Measurements from ENCODE around the gene MAP3K21. TPM values are rescaled to one million over a fixed set of nuclear protein-coding genes. Genes with fewer than 3 reads are reported as not detected.
A peak's percentile ranks its signal among the peaks of the same experiment; 100 is the strongest.

Gene MAP3K21
- total RNA-seq (2012; rRNA removed) (0.18 and 0.28 TPM in 2 replicates), polyA plus RNA-seq (2012; rRNA removed) (0.15 and 0.20 TPM in 2 replicates), Bru-seq, nascent RNA (percentile 21 among the genes with signal in this experiment), BruChase-seq, experiment 1, labeled RNA remaining after a 6-hour chase (percentile 19 among the genes with signal in this experiment), BruChase-seq, experiment 2, labeled RNA remaining after a 2-hour chase (percentile 24 among the genes with signal in this experiment)
- 0.05 and 0.10 TPM in 2 replicates for polyA plus RNA-seq (2012; cell fraction: cytosol; rRNA removed)
- 0.27 and 0.45 TPM in 2 replicates for polyA plus RNA-seq (2012; cell fraction: nucleus; rRNA removed; ENCODE audit: low replicate concordance)
- long read RNA-seq = 0 reads

- H2BK5ac ChIP-seq (ENCODE audit: low read depth, low read length, poor library complexity, severe bottlenecking) = no peak within 1 kb of the TSS
- in situ Hi-C loops (cut with MboI; ENCODE audit: low sequenced_read_pairs) = no loop called here
- H2BK15ac ChIP-seq (ENCODE audit: low read depth, low read length) = no peak within 1 kb of the TSS
- H3K4me1 ChIP-seq (ENCODE audit: control insufficient read depth, insufficient read depth, low read length) = peaks cover 3% of the 10 kb centered on the region; the same call in 1 of the 2 replicates
- 3% methylated on average over 14 of the region's 68 CpGs; no CpG with 5 or more reads in 1 of the 2 experiments for WGBS, 2 experiments (ENCODE audit: extremely low coverage in 2 of 2, insufficient read length in 1 of 2)
- peak; percentile 66 for ATAC-seq (ENCODE audit: low read depth)
- no peak within 1 kb of the TSS for H2AK5ac ChIP-seq (ENCODE audit: low read depth, low read length)
- CTCF ChIA-PET = no interaction called here
- H4K20me1 ChIP-seq (ENCODE audit: insufficient read depth, low read length) = no peaks in the 10 kb centered on the region
- peak within 1 kb of the TSS; percentile 90 for H3K4me2 ChIP-seq (ENCODE audit: low read depth, low read length)
- H3K27ac ChIP-seq (ENCODE audit: insufficient read depth, low read length) = no peak within 1 kb of the TSS
- H3K36me3 ChIP-seq (ENCODE audit: control insufficient read depth, insufficient read depth, low read length) = no peaks in the 10 kb centered on the region
- peak within 1 kb of the TSS; percentile 72 for H2AK9ac ChIP-seq (replicated peaks; ENCODE audit: low read depth, low read length, poor library complexity)
- DNase-seq = no peak
- intact Hi-C loops (cut with micrococcal nuclease) = no loop called here
- H3K9ac ChIP-seq (ENCODE audit: low read depth, low read length) = no peak within 1 kb of the TSS; the same call in 1 of the 2 replicates
- no peak within 1 kb of the TSS for H3K18ac ChIP-seq (ENCODE audit: low read depth, low read length)
- POLR2A ChIA-PET (ENCODE audit: unreplicated experiment) = no interaction called here
- no peak within 1 kb of the TSS for H4K91ac ChIP-seq (ENCODE audit: insufficient read depth, low read depth, low read length)
- no peak within 1 kb of the TSS for H2BK20ac ChIP-seq (ENCODE audit: low read depth, low read length)
- peaks cover 10% of the 10 kb centered on the region for H3K27me3 ChIP-seq (ENCODE audit: control insufficient read depth, insufficient read depth, low read length)
- peak within 1 kb of the TSS; percentile 68 for H3K4me3 ChIP-seq (ENCODE audit: insufficient read depth, low read depth, low read length)
- peak within 1 kb of the TSS; percentile 95 for H2AFZ ChIP-seq (replicated peaks; ENCODE audit: low read length, poor library complexity)
- dilution Hi-C loops (cut with HindIII; ENCODE audit: low sequenced_read_pairs, unreplicated experiment) = no loop called here
- H3K4ac ChIP-seq (ENCODE audit: low read depth, low read length) = no peak within 1 kb of the TSS
- H3K9me3 ChIP-seq (ENCODE audit: control insufficient read depth, insufficient read depth, low read length) = no peaks in the 10 kb centered on the region; the same call in 1 of the 2 replicates
- H4K5ac ChIP-seq (ENCODE audit: low read depth, low read length) = no peak within 1 kb of the TSS
- no peak within 1 kb of the TSS for H3K56ac ChIP-seq (ENCODE audit: extremely low read depth, insufficient read depth, low read length)
- no peak within 1 kb of the TSS for H3K23ac ChIP-seq (ENCODE audit: low read depth, low read length)
- no peaks in the 10 kb centered on the region; the same call in 1 of the 2 replicates for H3K9me1 ChIP-seq (ENCODE audit: insufficient read depth, low read length)
- no peak within 1 kb of the TSS for H2BK120ac ChIP-seq (ENCODE audit: low read depth, low read length)
- no peak within 1 kb of the TSS for H3K14ac ChIP-seq (replicated peaks; ENCODE audit: low read depth, low read length)
- H3K79me1 ChIP-seq (ENCODE audit: low read depth in 1 of 2, low read length in 2 of 2) = no peaks in the 10 kb centered on the region
- TF ChIP-seq MAZ (IDR thresholded peaks at IDR 0.05; ENCODE audit: borderline replicate concordance, low read depth, low read length) = no peak
- no peak for TF ChIP-seq FOS (IDR thresholded peaks at IDR 0.05; ENCODE audit: low read depth, low read length)
- no peak for TF ChIP-seq CEBPB (IDR thresholded peaks at IDR 0.05; ENCODE audit: low read depth, low read length)
- TF ChIP-seq BHLHE40 (IDR thresholded peaks at IDR 0.05; ENCODE audit: low read depth, low read length) = no peak
- no peak for TF ChIP-seq MAFK (IDR thresholded peaks at IDR 0.05; ENCODE audit: low read depth, low read length)
- TF ChIP-seq, protein P1, sequence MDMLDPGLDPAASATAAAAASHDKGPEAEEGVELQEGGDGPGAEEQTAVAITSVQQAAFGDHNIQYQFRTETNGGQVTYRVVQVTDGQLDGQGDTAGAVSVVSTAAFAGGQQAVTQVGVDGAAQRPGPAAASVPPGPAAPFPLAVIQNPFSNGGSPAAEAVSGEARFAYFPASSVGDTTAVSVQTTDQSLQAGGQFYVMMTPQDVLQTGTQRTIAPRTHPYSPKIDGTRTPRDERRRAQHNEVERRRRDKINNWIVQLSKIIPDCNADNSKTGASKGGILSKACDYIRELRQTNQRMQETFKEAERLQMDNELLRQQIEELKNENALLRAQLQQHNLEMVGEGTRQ (IDR thresholded peaks at IDR 0.05; ENCODE audit: low read depth, low read length) = no peak
- TF ChIP-seq NFE2L2 (IDR thresholded peaks at IDR 0.05; ENCODE audit: low read depth, low read length) = no peak
- no peak for TF ChIP-seq POLR2A (IDR thresholded peaks at IDR 0.05; ENCODE audit: low read depth, low read length)
- no peak for TF ChIP-seq RCOR1 (IDR thresholded peaks at IDR 0.05; ENCODE audit: insufficient replicate concordance, low read length)
- TF ChIP-seq, protein P2, sequence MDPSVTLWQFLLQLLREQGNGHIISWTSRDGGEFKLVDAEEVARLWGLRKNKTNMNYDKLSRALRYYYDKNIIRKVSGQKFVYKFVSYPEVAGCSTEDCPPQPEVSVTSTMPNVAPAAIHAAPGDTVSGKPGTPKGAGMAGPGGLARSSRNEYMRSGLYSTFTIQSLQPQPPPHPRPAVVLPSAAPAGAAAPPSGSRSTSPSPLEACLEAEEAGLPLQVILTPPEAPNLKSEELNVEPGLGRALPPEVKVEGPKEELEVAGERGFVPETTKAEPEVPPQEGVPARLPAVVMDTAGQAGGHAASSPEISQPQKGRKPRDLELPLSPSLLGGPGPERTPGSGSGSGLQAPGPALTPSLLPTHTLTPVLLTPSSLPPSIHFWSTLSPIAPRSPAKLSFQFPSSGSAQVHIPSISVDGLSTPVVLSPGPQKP (IDR thresholded peaks at IDR 0.05; ENCODE audit: borderline replicate concordance, low read depth, low read length) = no peak
- no peak for TF ChIP-seq RFX5 (IDR thresholded peaks at IDR 0.05; ENCODE audit: low read depth, low read length)
- no peak for TF ChIP-seq SMC3 (IDR thresholded peaks at IDR 0.05; ENCODE audit: low read depth, low read length)
- BruUV-seq (replicated peaks) = no TSS peak
- H4K8ac ChIP-seq (ENCODE audit: low read depth in 2 of 2, low read length in 2 of 2) = no peak within 1 kb of the TSS
These were observed at the start of gene MAP3K21 for GRCh38 chr1:233327651-233328141. TSS of gene MAP3K21 (plus strand) at chr1:233327724. CDS start at chr1:233328029, 305 bp downstream.
